Activated CD8-positive, alpha-beta T cell treated with anti-CD3 and anti-CD28 coated beads for 36 hours (primary cell): ENCODE measurements around the gene KIRREL3. TPM values are rescaled to one million over a fixed set of nuclear protein-coding genes. Genes with fewer than 3 reads are reported as not detected.

ENCODE experiments used
- ATAC-seq: fragments of 200-7000 bp; cut with Tn5 transposase; one replicate; pipeline ENCODE4 v1.10.0; 2021; ENCODE audit warnings: mild to moderate bottlenecking, moderate library complexity
- CTCF ChIA-PET: fragments of 350-600 bp; sonication (Branson Sonifier 250); formaldehyde crosslinking; loops from one replicate; lab custom pipeline; 2021; ENCODE audit warnings: antibody characterized with exemption; lab: Charles Lee
- POLR2A ChIA-PET: fragments of 350-600 bp; sonication (Branson Sonifier 250); formaldehyde crosslinking; loops from one replicate; lab custom pipeline; 2021; ENCODE audit warnings: antibody characterized with exemption; lab: Charles Lee
- DNase-seq: peaks from one replicate; pipeline ENCODE4 v3.0.0-alpha.2; 2020
- H3K27ac Mint-ChIP-seq: one replicate; pipeline ENCODE4 v1.8.0; 2021; ENCODE audit warnings: mild to moderate bottlenecking, mixed read lengths
- H3K27me3 Mint-ChIP-seq: one replicate; pipeline ENCODE4 v1.8.0; 2021; ENCODE audit warnings: mixed read lengths
- H3K36me3 Mint-ChIP-seq: one replicate; pipeline ENCODE4 v1.8.0; 2021; ENCODE audit warnings: low read depth, mixed read lengths
- H3K4me1 Mint-ChIP-seq: one replicate; pipeline ENCODE4 v1.8.0; 2021; ENCODE audit warnings: low read depth, mixed read lengths
- H3K4me3 Mint-ChIP-seq: one replicate; pipeline ENCODE4 v1.8.0; 2021; ENCODE audit warnings: mild to moderate bottlenecking, moderate library complexity, mixed read lengths
- H3K9me3 Mint-ChIP-seq: one replicate; pipeline ENCODE4 v1.8.0; 2021; ENCODE audit warnings: mixed read lengths
- intact Hi-C: fragments of 100-400 bp; cut with micrococcal nuclease; formaldehyde crosslinking; loops from one replicate; pipeline ENCODE4 v1.10.0; 2022
- total RNA-seq, 2 experiments: library from RNA; stranded (reverse); gene quantifications; one replicate each; pipeline ENCODE4 v1.2.3, GENCODE V29; 2021
- TF ChIP-seq, protein P1 (sequence below): fragments of 200-600 bp; IDR thresholded peaks from one replicate; pipeline ENCODE4 v1.8.0; 2022; ENCODE audit warnings: antibody characterized with exemption, mild to moderate bottlenecking

KIRREL3 gene
- total RNA-seq, 2 experiments from 2014 or later: not detected

GRCh38 chr11:126839496-126839895, 161.1 kb downstream of the KIRREL3 start:
- no peak for ATAC-seq
- Mint-ChIP-seq H3K27me3 (no peaks in the 10 kb centered on the region), H3K9me3 (no peaks in the 10 kb centered on the region), H3K4me3 (no peak overlapping the region), H3K4me1 (no peaks in the 10 kb centered on the region), H3K27ac (no peak overlapping the region), H3K36me3 (no peaks in the 10 kb centered on the region)
- intact Hi-C loops: no loop called here
- TF ChIP-seq, protein P1, sequence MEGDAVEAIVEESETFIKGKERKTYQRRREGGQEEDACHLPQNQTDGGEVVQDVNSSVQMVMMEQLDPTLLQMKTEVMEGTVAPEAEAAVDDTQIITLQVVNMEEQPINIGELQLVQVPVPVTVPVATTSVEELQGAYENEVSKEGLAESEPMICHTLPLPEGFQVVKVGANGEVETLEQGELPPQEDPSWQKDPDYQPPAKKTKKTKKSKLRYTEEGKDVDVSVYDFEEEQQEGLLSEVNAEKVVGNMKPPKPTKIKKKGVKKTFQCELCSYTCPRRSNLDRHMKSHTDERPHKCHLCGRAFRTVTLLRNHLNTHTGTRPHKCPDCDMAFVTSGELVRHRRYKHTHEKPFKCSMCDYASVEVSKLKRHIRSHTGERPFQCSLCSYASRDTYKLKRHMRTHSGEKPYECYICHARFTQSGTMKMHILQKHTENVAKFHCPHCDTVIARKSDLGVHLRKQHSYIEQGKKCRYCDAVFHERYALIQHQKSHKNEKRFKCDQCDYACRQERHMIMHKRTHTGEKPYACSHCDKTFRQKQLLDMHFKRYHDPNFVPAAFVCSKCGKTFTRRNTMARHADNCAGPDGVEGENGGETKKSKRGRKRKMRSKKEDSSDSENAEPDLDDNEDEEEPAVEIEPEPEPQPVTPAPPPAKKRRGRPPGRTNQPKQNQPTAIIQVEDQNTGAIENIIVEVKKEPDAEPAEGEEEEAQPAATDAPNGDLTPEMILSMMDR: no peak
- ChIA-PET POLR2A (no interaction called here), CTCF (no interaction called here)
- DNase-seq: no peak

- DNase-seq (no peak), ATAC-seq (no peak)
- intact Hi-C loops: no loop called here
- CTCF ChIA-PET: no interaction called here
- Mint-ChIP-seq H3K36me3 (no peaks in the 10 kb centered on the region), H3K4me1 (no peaks in the 10 kb centered on the region), H3K27ac (no peak overlapping the region), H3K9me3 (no peaks in the 10 kb centered on the region), H3K4me3 (no peak overlapping the region), H3K27me3 (no peaks in the 10 kb centered on the region)
- TF ChIP-seq, protein P1: no peak
- POLR2A ChIA-PET: no interaction called here
Observed at GRCh38 chr11:126838779-126839178, 161.8 kb downstream of the KIRREL3 start.

- ChIA-PET CTCF (no interaction called here), POLR2A (no interaction called here)
- Mint-ChIP-seq H3K4me3 (no peak overlapping the region), H3K27me3 (no peaks in the 10 kb centered on the region), H3K36me3 (no peaks in the 10 kb centered on the region), H3K9me3 (no peaks in the 10 kb centered on the region), H3K4me1 (no peaks in the 10 kb centered on the region), H3K27ac (no peak overlapping the region)
- intact Hi-C loops: no loop called here
- TF ChIP-seq, protein P1: no peak
- ATAC-seq: no peak
- DNase-seq: no peak
Observed at GRCh38 chr11:126837581-126837980, 163.0 kb downstream of the KIRREL3 start.

DNA sequence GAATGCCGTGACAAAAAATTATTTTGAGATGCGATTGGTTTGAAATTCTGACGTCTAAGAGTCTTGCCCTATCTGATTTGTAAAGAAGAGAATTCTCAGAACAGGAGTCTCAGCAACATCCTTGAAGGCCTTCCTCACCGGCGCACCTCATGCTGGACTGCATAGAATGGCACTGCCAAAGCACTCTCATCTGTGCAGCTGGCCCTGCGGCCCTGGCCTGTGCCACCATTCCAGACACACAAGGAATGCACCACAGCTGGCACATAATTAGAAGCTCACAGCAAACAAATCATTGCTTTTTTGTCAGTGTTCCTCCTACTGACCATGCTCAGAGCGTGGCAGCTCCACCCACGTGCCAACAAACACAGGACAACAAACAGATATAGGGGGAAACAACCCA, 166.0 kb downstream of the KIRREL3 start:
- CTCF ChIA-PET: no interaction called here
- TF ChIP-seq, protein P1: no peak
- no peak for DNase-seq
- Mint-ChIP-seq H3K4me1 (no peaks in the 10 kb centered on the region), H3K36me3 (no peaks in the 10 kb centered on the region), H3K4me3 (no peak overlapping the region), H3K9me3 (no peaks in the 10 kb centered on the region), H3K27ac (no peak overlapping the region), H3K27me3 (no peaks in the 10 kb centered on the region)
- ATAC-seq: no peak
- intact Hi-C loops: no loop called here
- POLR2A ChIA-PET: no interaction called here

DNA sequence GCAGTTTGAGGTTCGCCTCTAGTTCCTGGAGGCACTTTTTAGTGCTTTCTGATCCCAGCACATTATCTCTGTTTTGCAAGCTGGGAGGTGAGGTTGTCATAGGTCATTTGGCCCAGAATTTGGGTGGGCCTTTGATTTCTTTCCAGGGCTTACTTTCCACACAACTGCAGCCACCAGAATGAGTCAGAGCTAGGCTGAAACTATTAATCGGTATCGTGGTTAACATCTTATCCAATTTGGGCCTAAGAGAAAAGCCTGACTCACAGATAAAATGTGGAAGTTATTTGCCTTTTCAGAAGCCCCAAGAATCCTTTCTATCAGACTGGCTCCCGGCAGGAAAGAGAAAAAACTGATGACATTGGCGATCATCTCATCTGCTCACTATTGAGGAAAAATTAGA, 166.4 kb downstream of the KIRREL3 start:
- Mint-ChIP-seq H3K36me3 (no peaks in the 10 kb centered on the region), H3K4me1 (no peaks in the 10 kb centered on the region), H3K27ac (no peak overlapping the region), H3K4me3 (no peak overlapping the region), H3K27me3 (no peaks in the 10 kb centered on the region), H3K9me3 (no peaks in the 10 kb centered on the region)
- ChIA-PET POLR2A (no interaction called here), CTCF (no interaction called here)
- DNase-seq (no peak), ATAC-seq (no peak)
- TF ChIP-seq, protein P1: no peak
- intact Hi-C loops: no loop called here
